K562 (cell line): ENCODE results near the gene ARMH3. TPM values are rescaled to one million over a fixed set of nuclear protein-coding genes. Genes with fewer than 3 reads are reported as not detected.

Source experiments
- ATAC-seq: fragments of 200-7000 bp; cut with Tn5 transposase; 3 replicates; pipeline ENCODE4 v1.9.1; 2020; ENCODE audit warnings: moderate library complexity
- BruUV-seq: library from RNA; stranded (reverse); fragments of 400-500 nt; replicated peaks from 2 replicates; lab custom pipeline; 2021; lab: Mats Ljungman, UMichigan
- CTCF ChIA-PET: fragments of 300-600 bp; formaldehyde crosslinking; extraction: SDS; loops from one replicate; lab custom pipeline; 2021; ENCODE audit warnings: low intra/inter-chr PET ratio; lab: Yijun Ruan, JAX
- POLR2A ChIA-PET: fragments of 300-600, 350-650 bp; sonication (Branson Sonifier 250); formaldehyde crosslinking; extraction: SDS; loops from one replicate; lab custom pipeline; 2021; ENCODE audit warnings: antibody characterized with exemption, inconsistent platforms; lab: Yijun Ruan, JAX
- DNase-seq, 4 experiments: peaks; one replicate each; pipeline versions ENCODE4 v3.0.0 to v3.0.0-alpha.2; 2011 to 2018; ENCODE audit warnings: low spot score in 3 of 4, mixed read lengths in 3 of 4; ENCODE audit errors: extremely low read depth in 1 of 4
- FAIRE-seq: peaks from 2 replicates; lab custom pipeline; 2011; peaks lifted over from hg19 to GRCh38; lab: Jason Lieb, UNC
- H2AFZ ChIP-seq: 2 replicates; pipeline ENCODE4 v1.6.0; 2011; ENCODE audit warnings: low read depth, low read length, control low read depth, inconsistent platforms
- H3K27ac ChIP-seq: fragments of 200-600 bp; 3 replicates; pipeline ENCODE4 v1.8.0; 2011; ENCODE audit warnings: low read depth, mild to moderate bottlenecking, control low read depth, inconsistent platforms, low read length, moderate library complexity, mixed read lengths; ENCODE audit errors: extremely low read depth
- H3K27me3 ChIP-seq, 2 experiments: fragments of 300-600 bp in 1 of 2; 2 replicates in 1 of 2; 3 replicates in 1 of 2; pipeline versions ENCODE4 v1.6.0 to v1.8.0; 2011; ENCODE audit warnings: inconsistent platforms in 2 of 2, low read length in 2 of 2, mild to moderate bottlenecking in 1 of 2, mixed read lengths in 1 of 2, moderate library complexity in 1 of 2; ENCODE audit not compliant: control insufficient read depth in 2 of 2, insufficient read depth in 2 of 2
- H3K36me3 ChIP-seq: fragments of 300-600 bp; 3 replicates; pipeline ENCODE4 v1.8.0; 2011; ENCODE audit warnings: mild to moderate bottlenecking, low read length, inconsistent platforms; ENCODE audit not compliant: control insufficient read depth, insufficient read depth
- H3K4me1 ChIP-seq, 2 experiments: fragments of 200-600 bp in 1 of 2; replicated peaks in 1 of 2; 2 replicates in 1 of 2; 3 replicates in 1 of 2; pipeline versions ENCODE4 v1.5.1 to v1.8.0; 2011; ENCODE audit warnings: inconsistent platforms in 2 of 2, low read length in 2 of 2, mild to moderate bottlenecking in 1 of 2, mixed read lengths in 1 of 2, moderate library complexity in 1 of 2; ENCODE audit not compliant: control insufficient read depth in 2 of 2, insufficient read depth in 2 of 2
- H3K4me2 ChIP-seq: 2 replicates; pipeline ENCODE4 v1.6.1; 2011; ENCODE audit warnings: low read length, control low read depth, inconsistent platforms, mixed read lengths; ENCODE audit not compliant: insufficient read depth
- H3K4me3 ChIP-seq: fragments of 200-600 bp; sonication (generic), shearing (Covaris generic); 2 replicates; pipeline ENCODE4 v1.5.1; 2016; ENCODE audit warnings: control low read depth, inconsistent platforms
- H3K79me2 ChIP-seq: fragments of 200-600 bp; 3 replicates; pipeline ENCODE4 v1.8.0; 2011; ENCODE audit warnings: low read length, inconsistent platforms; ENCODE audit not compliant: control insufficient read depth, insufficient read depth
- H3K9ac ChIP-seq, 2 experiments: 2 replicates each; pipeline versions ENCODE4 v1.6.0 to v1.6.1; 2011; ENCODE audit warnings: low read depth in 2 of 2, low read length in 2 of 2, control low read depth in 1 of 2, inconsistent platforms in 1 of 2, mild to moderate bottlenecking in 1 of 2, mixed read lengths in 1 of 2; ENCODE audit not compliant: insufficient read depth in 1 of 2
- H3K9me1 ChIP-seq: one replicate; pipeline ENCODE4 v1.6.0; 2011; ENCODE audit warnings: inconsistent platforms, mild to moderate bottlenecking, low read length, moderate library complexity; ENCODE audit not compliant: control insufficient read depth, insufficient read depth
- H3K9me3 ChIP-seq: replicated peaks from 2 replicates; pipeline ENCODE4 v1.5.1; 2011; ENCODE audit warnings: low read depth, low read length, inconsistent platforms; ENCODE audit not compliant: control insufficient read depth, insufficient read depth
- H4K20me1 ChIP-seq: replicated peaks from 2 replicates; pipeline ENCODE4 v1.6.1; 2011; ENCODE audit warnings: low read length, inconsistent platforms, mixed read lengths; ENCODE audit not compliant: control insufficient read depth, insufficient read depth
- BDP1 ChIP-seq: IDR thresholded peaks from 3 replicates; pipeline ENCODE4 v1.6.1; 2011; ENCODE audit not compliant: insufficient read length, insufficient read depth
- CCAR2 ChIP-seq: fragments of 200-400 bp; formaldehyde crosslinking; IDR thresholded peaks from 2 replicates; pipeline ENCODE4 v1.6.1; 2017; ENCODE audit warnings: mild to moderate bottlenecking, low read depth, low read length
- GABPB2 ChIP-seq: fragments of 250-450 bp; sonication (Bioruptor Pico); conservative IDR thresholded peaks from 2 replicates; pipeline ENCODE4 v1.5.1; 2021; ENCODE audit warnings: mild to moderate bottlenecking
- KDM2B ChIP-seq: fragments of 250-450 bp; sonication (Bioruptor Pico); IDR thresholded peaks from 2 replicates; pipeline ENCODE4 v1.8.0; 2021; ENCODE audit warnings: mild to moderate bottlenecking, moderate library complexity
- KDM5B ChIP-seq: fragments of 200-600 bp; sonication (generic); IDR thresholded peaks from 2 replicates; pipeline ENCODE4 v1.6.1; 2012; ENCODE audit warnings: low read depth, mild to moderate bottlenecking, moderate library complexity, low read length, control low read depth, inconsistent platforms; ENCODE audit not compliant: insufficient replicate concordance
- MAZ ChIP-seq, 2 experiments: fragments of 450-650 bp in 1 of 2; sonication (generic) in 1 of 2; formaldehyde crosslinking; IDR thresholded peaks in 1 of 2; conservative IDR thresholded peaks in 1 of 2; 2 replicates each; pipeline versions ENCODE4 v1.4.0 to v1.5.0; 2020; ENCODE audit warnings: mild to moderate bottlenecking in 1 of 2, missing genetic modification reagents in 1 of 2
- NR1H2 ChIP-seq: sonication (generic); formaldehyde crosslinking; IDR thresholded peaks from 2 replicates; pipeline ENCODE4 v1.4.0; 2020; ENCODE audit warnings: mild to moderate bottlenecking, missing genetic modification reagents
- POLR3G ChIP-seq: IDR thresholded peaks from 2 replicates; pipeline ENCODE4 v1.6.1; 2011; ENCODE audit not compliant: insufficient read length, insufficient replicate concordance; ENCODE audit errors: extremely low read depth
- PTBP1 ChIP-seq: fragments of 200-400 bp; formaldehyde crosslinking; IDR thresholded peaks from 2 replicates; pipeline ENCODE4 v1.6.1; 2017; ENCODE audit warnings: low read depth, low read length
- RHOXF2B ChIP-seq: fragments of 250-450 bp; sonication (Bioruptor Pico); conservative IDR thresholded peaks from 2 replicates; pipeline ENCODE4 v1.5.1; 2021
- SRF ChIP-seq, 2 experiments: fragments of 250-450, 450-650 bp in 1 of 2; sonication (Bioruptor Pico) in 1 of 2; sonication (generic) in 1 of 2; formaldehyde crosslinking; IDR thresholded peaks; 2 replicates each; pipeline versions ENCODE4 v1.5.0 to v1.5.1; 2020 to 2022; ENCODE audit warnings: mild to moderate bottlenecking in 1 of 2, missing genetic modification reagents in 1 of 2
- STAT5B ChIP-seq: fragments of 250-450 bp; sonication (Bioruptor Pico); IDR thresholded peaks from 2 replicates; pipeline ENCODE4 v1.8.0; 2021; ENCODE audit warnings: mild to moderate bottlenecking, inconsistent platforms
- TEAD2 ChIP-seq: fragments of 450-650 bp; IDR thresholded peaks from 2 replicates; pipeline ENCODE4 v1.6.1; 2016; ENCODE audit warnings: missing genetic modification characterization, control low read depth, missing compliant biosample characterization
- ZBTB17 ChIP-seq: fragments of 450-650 bp; formaldehyde crosslinking; IDR thresholded peaks from 2 replicates; pipeline ENCODE4 v1.4.0; 2020; ENCODE audit warnings: mild to moderate bottlenecking
- ZC3H4 ChIP-seq: sonication (generic); formaldehyde crosslinking; IDR thresholded peaks from 2 replicates; pipeline ENCODE4 v1.9.0; 2021; ENCODE audit warnings: missing genetic modification reagents, borderline replicate concordance
- ZFPM2 ChIP-seq: fragments of 250-450 bp; sonication (Bioruptor Pico); IDR thresholded peaks from 2 replicates; pipeline ENCODE4 v1.5.1; 2022; ENCODE audit warnings: mild to moderate bottlenecking
- ZNF134 ChIP-seq: fragments of 250-450 bp; sonication (Bioruptor Pico); conservative IDR thresholded peaks from 2 replicates; pipeline ENCODE4 v1.4.0; 2020
- ZNF311 ChIP-seq: fragments of 250-450 bp; sonication (Bioruptor Pico); IDR thresholded peaks from 2 replicates; pipeline ENCODE4 v1.4.0; 2020; ENCODE audit warnings: mild to moderate bottlenecking, moderate library complexity
- WGBS: fragments of 100-300 bp; shearing (Covaris generic); methylation state at CpG from one replicate; pipeline ENCODE4 v1.1.6; 2016; ENCODE audit warnings: low coverage, mixed read lengths; ENCODE audit not compliant: insufficient coverage; ENCODE audit errors: missing lambda C conversion rate; 5-methylcytosine and 5-hydroxymethylcytosine counted together
- in situ Hi-C: fragments of 300-500 bp; cut with MboI; formaldehyde crosslinking; loops from 4 replicates; pipeline ENCODE4 v1.15.0; 2018; ENCODE audit warnings: inconsistent platforms, mixed read lengths
- intact Hi-C: fragments of 100-400 bp; cut with micrococcal nuclease; formaldehyde crosslinking; loops from 2 replicates; pipeline ENCODE4 v1.14.2; 2022
- polyA plus RNA-seq, 8 experiments: library from polyadenylated mRNA; depleted of rRNA in 4 of 8; stranded (reverse) in 5 of 8; unstranded in 3 of 8; fragments of >200 nt; fragmentation: Nextera tagmentation in 2 of 8; fragmentation: Illumina TruSeq in 1 of 8; extraction: Ambion mirVana in 2 of 8; extraction: Trizol in 1 of 8; gene quantifications; 2 replicates each; pipeline versions ENCODE4 v1.2.1 to v1.2.3, GENCODE V29; 2011 to 2014; ENCODE audit warnings: inconsistent platforms in 1 of 8, missing spikeins in 1 of 8
- total RNA-seq, 7 experiments: library from RNA; depleted of rRNA in 6 of 7; stranded (reverse); fragments of >200 nt in 6 of 7; fragmentation: Illumina TruSeq in 2 of 7; extraction: Trizol in 2 of 7; gene quantifications; 2 replicates each; pipeline versions ENCODE4 v1.2.1 to v1.2.3, GENCODE V29; 2011 to 2021; ENCODE audit warnings: low replicate concordance in 1 of 7

ARMH3 gene
- total and polyA plus RNA-seq, 9 of the 15 experiments (the other 6 are each of a cell fraction or from before 2014, with no cell fraction given): 0.29 to 0.73 TPM; not detected in 7

DNA sequence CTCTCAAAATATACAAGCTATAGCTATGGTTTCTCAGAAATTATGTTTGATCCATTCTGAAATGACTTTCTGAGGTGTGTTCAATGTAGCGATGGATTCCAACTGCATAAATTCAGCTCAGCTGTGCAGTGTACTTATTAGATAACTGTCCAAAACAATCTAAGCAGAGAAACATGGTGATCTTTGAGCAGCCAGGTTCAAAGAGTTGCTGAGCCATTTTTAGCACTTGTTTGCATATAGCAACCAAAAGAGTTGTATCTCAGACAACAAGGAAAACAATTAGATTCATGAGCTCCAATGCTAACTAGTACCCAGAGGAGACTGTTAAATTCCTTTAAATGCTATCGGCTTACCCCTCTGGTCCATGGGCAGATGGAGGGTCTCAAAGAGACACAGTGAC, 196.4 kb downstream of the ARMH3 start (continued):
- TF ChIP-seq ZNF311 (CRISPR knock-in tag): no peak
- TF ChIP-seq GABPB2 (CRISPR knock-in tag): no peak
- TF ChIP-seq, all 486 proteins: peak for 0

DNA sequence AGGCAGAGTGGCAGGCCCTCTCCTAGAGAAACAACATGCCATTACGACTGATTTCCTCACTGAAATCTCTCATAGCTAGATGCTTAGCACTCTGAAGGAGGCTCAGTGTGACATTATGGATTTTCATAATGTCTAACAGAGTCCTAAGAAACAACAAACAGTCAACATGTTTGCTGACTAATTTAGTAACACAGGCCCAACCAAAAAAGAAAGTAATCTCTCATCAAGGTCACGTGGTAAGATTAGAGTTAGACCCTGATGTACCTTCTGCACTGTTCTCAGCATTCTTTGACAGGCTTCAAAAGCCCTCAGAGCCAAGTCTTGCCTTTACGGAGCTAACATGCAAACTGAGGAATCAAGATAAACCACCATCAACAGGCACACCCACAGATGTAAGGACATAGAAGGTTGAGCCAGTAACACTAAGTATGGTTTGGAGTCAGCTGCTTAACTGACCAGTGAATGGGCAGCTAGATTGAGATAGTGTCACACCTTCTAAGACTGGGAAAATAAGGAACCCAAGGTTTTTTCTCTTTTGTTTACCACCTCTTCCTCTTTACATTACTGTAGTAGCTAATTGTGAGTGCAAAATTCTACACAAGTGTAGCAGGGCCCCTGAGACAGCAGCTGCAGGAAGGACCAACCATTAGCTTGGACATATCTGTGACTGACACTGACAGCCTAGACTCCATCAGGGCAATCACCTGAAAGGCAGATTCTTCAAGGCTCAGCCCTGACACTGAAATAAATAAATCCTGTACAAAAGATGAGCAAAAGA, 197.1 kb downstream of the ARMH3 start:
- Histone ChIP-seq H3K79me2 (no peaks in the 10 kb centered on the region), H3K9me3 (no peaks in the 10 kb centered on the region), H3K4me1 (no peaks in the 10 kb centered on the region), H4K20me1 (no peaks in the 10 kb centered on the region), H3K27ac (no peak overlapping the region), H3K4me3 (no peak overlapping the region), H2AFZ (no peak overlapping the region), H3K27me3 (no peaks in the 10 kb centered on the region), H3K9me1 (no peaks in the 10 kb centered on the region), H3K4me2 (no peak overlapping the region), H3K9ac (no peak overlapping the region), H3K36me3 (no peaks in the 10 kb centered on the region)
- DNase-seq: no peak
- intact Hi-C loops (no loop called here), in situ Hi-C loops (no loop called here)
- no peak for FAIRE-seq
- POLR2A ChIA-PET: no interaction called here
- ATAC-seq: no peak
- TF ChIP-seq CCAR2 (no peak), MAZ (CRISPR knock-in tag; conservative IDR thresholded peaks at IDR 0.05 in 1 of 2, IDR thresholded peaks at IDR 0.05 in 1 of 2) (no peak), STAT5B (CRISPR knock-in tag) (no peak), TEAD2 (tag) (no peak), PTBP1 (no peak), BDP1 (no peak), KDM5B (no peak), ZBTB17 (CRISPR knock-in tag) (no peak), NR1H2 (no peak), ZNF134 (no peak), KDM2B (no peak), SRF (CRISPR knock-in tag; IDR thresholded peaks at IDR 0.05) (no peak), RHOXF2B (CRISPR knock-in tag) (no peak), ZC3H4 (CRISPR knock-in tag) (no peak), POLR3G (no peak), ZFPM2 (CRISPR knock-in tag) (no peak)
- CTCF ChIA-PET: no interaction called here
- no TSS peak for BruUV-seq
- no CpG with 5 or more reads among the region's 3 CpGs for WGBS
